Spinal cord (tissue), 10 donors: ENCODE measurements around the gene LEMD1. TPM values are rescaled to one million over a fixed set of nuclear protein-coding genes. Genes with fewer than 3 reads are reported as not detected.
"Not testable (repeated sequence)": the region's sequence is repeated elsewhere in the genome, so short reads cannot be mapped to it uniquely, and the experiment has no call there.

ENCODE experiments used
- DNase-seq, 6 donors: peaks; one replicate each; pipeline versions ENCODE4 v3.0.0 to v3.0.0-alpha.2; 2013 to 2015; ENCODE audit warnings: low spot score in 6 of 6, low read depth in 4 of 6
- H3K27ac ChIP-seq: one replicate; pipeline ENCODE4 v1.5.1; 2013; ENCODE audit warnings: low read depth, low read length, control low read depth
- H3K27me3 ChIP-seq: one replicate; pipeline ENCODE4 v1.6.1; 2013; ENCODE audit warnings: low read length; ENCODE audit not compliant: control insufficient read depth, insufficient read depth
- H3K36me3 ChIP-seq: one replicate; pipeline ENCODE4 v1.6.1; 2013; ENCODE audit warnings: low read length; ENCODE audit not compliant: control insufficient read depth, insufficient read depth
- H3K4me1 ChIP-seq: one replicate; pipeline ENCODE4 v1.6.1; 2013; ENCODE audit warnings: low read length; ENCODE audit not compliant: control insufficient read depth, insufficient read depth
- H3K4me3 ChIP-seq: one replicate; pipeline ENCODE4 v1.5.1; 2013; ENCODE audit warnings: low read depth, low read length, control low read depth
- H3K9me3 ChIP-seq: one replicate; pipeline ENCODE4 v1.6.1; 2013; ENCODE audit warnings: low read length; ENCODE audit not compliant: control insufficient read depth, insufficient read depth
- WGBS: methylation state at CpG from one replicate; pipeline ENCODE4 v1.1.5; 2013; ENCODE audit warnings: missing lambda C conversion rate; ENCODE audit not compliant: insufficient coverage; 5-methylcytosine and 5-hydroxymethylcytosine counted together
- polyA plus RNA-seq, 2 donors: library from polyadenylated mRNA; unstranded; fragments of 120-200 nt; gene quantifications; one replicate each; pipeline ENCODE4 v1.2.1, GENCODE V29; 2013; ENCODE audit not compliant: insufficient read length in 2 of 2
- total RNA-seq, 2 donors: library from RNA; depleted of rRNA in 1 of 2; stranded (reverse); fragments of 120-200 nt in 1 of 2; fragments of >200 nt in 1 of 2; gene quantifications; one replicate each; pipeline versions ENCODE4 v1.2.3 to v1.2.4, GENCODE V29; 2013 to 2014
- donor health status: healthy.

LEMD1 gene
- total and polyA plus RNA-seq, 4 donors = 0.99 to 7.2 (median 3.3) TPM

DNA sequence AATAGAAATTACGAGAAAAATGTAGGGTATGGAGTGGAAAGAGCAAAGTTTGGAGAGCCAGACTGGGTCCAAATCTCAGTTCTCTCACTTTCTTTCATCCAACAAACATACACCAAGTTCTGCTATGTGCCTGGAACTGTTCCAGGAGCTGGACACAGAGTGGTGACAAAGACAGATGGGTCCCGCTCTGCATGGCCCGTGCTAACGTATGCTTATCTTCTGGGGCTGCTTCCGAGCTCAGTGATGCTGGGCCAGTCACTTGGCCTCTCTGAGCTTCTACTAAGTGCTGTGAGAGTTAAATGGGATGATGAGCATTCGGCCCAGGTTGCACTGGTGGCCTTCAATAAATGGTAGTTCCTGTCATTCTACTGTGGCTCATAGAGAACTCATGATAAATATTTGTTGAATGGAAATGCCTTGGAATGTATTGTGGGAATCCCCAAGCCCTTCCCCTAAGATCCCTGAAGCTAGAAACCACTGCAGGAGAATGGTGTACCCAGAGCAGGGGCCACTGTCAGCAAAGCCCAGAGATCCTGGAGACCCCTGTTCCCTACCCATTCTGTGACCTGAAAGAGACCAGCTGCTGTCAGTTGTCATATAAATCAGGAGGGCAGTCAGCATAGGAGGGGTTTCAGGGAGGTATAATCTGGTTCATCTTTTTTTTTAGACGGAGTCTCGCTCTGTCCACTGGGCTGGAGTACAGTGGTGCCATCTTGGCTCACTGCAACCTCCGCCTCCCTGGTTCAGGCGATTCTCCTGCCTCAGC is 3.8 kb downstream of the LEMD1 start:
- Histone ChIP-seq H3K27ac (no peak overlapping the region), H3K36me3 (no peaks in the 10 kb centered on the region), H3K27me3 (peaks cover 2% of the 10 kb centered on the region), H3K9me3 (no peaks in the 10 kb centered on the region), H3K4me1 (no peaks in the 10 kb centered on the region), H3K4me3 (no peak overlapping the region)
- peak in 1 of 6 donors; percentile 47 for DNase-seq
- 66% methylated on average over 8 of the region's 10 CpGs for WGBS

DNA sequence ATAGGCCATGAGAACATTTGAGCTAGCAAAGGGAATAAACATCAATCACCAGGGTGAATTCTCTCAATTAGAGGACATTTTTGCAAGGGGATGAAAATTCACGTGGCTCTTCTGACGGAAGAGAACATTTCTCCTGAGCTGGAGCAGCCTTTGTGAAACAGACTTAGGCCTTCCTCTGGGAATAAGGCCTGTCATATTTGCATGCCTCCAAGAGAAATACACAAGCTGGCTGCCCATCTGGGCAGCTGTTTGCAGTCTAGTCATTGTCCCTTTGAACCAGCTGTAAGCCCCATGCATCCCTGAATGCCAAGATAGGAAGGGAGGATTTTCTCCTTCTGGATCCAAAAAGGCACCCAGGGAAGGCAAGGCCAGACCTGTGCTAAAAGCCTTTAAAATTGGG is 5.5 kb downstream of the LEMD1 start:
- Histone ChIP-seq H3K4me1 (no peaks in the 10 kb centered on the region), H3K27me3 (peaks cover 2% of the 10 kb centered on the region), H3K27ac (no peak overlapping the region)

DNA sequence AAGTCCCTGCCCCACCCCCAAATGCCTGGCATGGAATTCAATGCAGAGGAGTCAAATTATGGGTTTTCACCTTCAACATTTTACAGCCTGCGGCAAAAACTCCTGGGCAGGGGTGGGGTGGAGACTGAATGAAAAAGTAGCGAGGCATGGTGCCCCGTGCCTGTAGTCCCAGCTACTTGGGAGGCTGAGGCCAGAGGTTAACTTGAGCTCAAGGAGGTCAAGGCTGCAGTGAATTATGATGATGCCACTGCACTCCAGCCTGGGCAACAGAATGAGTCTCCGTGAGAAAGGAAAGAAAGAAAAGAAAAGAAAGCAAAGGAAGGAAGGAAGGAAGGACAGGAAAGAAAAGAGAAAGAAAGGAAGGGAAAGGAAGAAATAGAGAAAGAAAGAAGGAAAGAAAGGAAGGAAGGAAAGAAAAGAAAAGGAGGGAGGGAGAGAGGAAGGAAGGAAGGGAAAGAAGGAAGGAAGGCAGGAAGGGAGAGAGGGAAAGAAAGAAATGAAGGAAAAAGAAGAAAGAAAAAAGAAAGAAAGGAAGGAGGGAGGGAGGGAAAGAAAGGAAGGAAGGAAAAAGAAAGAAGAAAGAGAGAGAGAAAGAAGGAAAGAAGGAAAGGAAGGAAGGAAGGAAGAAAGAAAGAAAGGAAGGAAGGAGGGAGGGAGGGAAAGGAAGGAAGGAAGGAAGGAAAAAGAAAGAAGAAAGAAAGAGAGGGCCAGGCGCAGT is 11.1 kb downstream of the LEMD1 start:
- no peak overlapping the region for H3K4me3 ChIP-seq
- no peak for DNase-seq
- no peaks in the 10 kb centered on the region for H3K36me3 ChIP-seq
- WGBS = 50% methylated on average over 4 of the region's 5 CpGs
- peaks cover 2% of the 10 kb centered on the region for H3K27me3 ChIP-seq
- H3K27ac ChIP-seq = no peak overlapping the region
- H3K9me3 ChIP-seq = no peaks in the 10 kb centered on the region
- no peaks in the 10 kb centered on the region for H3K4me1 ChIP-seq

More for the DNA sequence above, 5.5 kb downstream of the LEMD1 start:
- 80% methylated on average over 2 of the region's 2 CpGs for WGBS
- peak in 1 of 6 donors; percentile 71 for DNase-seq
- no peaks in the 10 kb centered on the region for H3K9me3 ChIP-seq
- no peaks in the 10 kb centered on the region for H3K36me3 ChIP-seq
- no peak overlapping the region for H3K4me3 ChIP-seq

DNA sequence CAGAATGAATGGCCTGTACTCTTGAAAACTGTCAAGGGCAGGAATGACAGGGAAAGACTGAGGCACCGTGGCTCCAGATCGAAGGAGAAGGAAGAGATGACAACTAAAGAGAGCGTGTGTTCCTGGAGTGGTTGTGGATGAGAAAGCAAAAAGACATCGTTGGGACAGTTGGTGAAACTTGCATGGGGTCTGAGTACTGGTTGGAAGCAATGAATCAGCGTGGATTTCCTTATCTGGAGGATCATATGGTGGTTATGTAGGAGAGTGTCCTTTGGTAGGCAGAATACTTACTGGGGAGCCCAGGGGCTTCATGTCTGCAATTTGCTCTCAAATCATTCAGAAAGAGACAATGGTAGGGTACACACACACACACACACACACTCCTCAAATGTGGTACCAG is 13.9 kb downstream of the LEMD1 start:
- Histone ChIP-seq H3K36me3 (no peaks in the 10 kb centered on the region), H3K4me3 (no peak overlapping the region), H3K9me3 (no peaks in the 10 kb centered on the region), H3K27me3 (no peaks in the 10 kb centered on the region), H3K4me1 (no peaks in the 10 kb centered on the region), H3K27ac (no peak overlapping the region)
- WGBS = 78% methylated on average over 5 of the region's 5 CpGs
- DNase-seq = no peak

DNA sequence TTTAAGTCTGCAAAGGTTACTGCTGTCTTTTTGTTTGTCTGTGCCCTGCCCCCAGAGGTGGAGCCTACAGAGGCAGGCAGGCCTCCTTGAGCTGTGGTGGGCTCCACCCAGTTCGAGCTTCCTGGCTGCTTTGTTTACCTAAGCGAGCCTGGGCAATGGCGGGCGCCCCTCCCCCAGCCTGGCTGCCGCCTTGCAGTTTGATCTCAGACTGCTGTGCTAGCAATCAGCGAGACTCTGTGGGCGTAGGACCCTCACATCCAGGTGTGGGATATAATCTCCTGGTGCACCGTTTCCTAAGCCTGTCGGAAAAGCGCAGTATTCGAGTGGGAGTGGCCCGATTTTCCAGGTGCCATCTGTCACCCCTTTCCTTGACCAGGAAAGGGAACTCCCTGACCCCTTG is 15.6 kb downstream of the LEMD1 start:
- not testable (repeated sequence) for H3K4me3 ChIP-seq, H3K36me3 ChIP-seq, H3K9me3 ChIP-seq, H3K27ac ChIP-seq, H3K27me3 ChIP-seq, DNase-seq, H3K4me1 ChIP-seq
- 96% methylated on average over 7 of the region's 12 CpGs for WGBS

DNA sequence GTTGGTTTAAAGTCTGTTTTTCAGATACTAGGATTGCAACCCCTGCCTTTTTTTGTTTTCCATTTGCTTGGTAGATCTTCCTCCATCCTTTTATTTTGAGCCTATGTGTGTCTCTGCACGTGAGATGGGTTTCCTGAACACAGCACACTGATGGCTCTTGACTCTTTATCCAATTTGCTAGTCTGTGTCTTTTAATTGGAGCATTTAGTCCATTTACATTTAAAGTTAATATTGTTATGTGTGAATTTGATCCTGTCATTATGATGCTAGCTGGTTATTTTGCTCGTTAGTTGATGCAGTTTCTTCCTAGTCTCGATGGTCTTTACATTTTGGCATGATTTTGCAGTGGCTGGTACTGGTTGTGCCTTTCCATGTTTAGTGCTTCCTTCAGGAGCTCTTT is 17.4 kb downstream of the LEMD1 start:
- DNase-seq, H3K4me3 ChIP-seq, H3K9me3 ChIP-seq, H3K4me1 ChIP-seq, H3K27ac ChIP-seq, H3K36me3 ChIP-seq, H3K27me3 ChIP-seq: not testable (repeated sequence)
- WGBS = no CpG with 5 or more reads among the region's 3 CpGs

DNA sequence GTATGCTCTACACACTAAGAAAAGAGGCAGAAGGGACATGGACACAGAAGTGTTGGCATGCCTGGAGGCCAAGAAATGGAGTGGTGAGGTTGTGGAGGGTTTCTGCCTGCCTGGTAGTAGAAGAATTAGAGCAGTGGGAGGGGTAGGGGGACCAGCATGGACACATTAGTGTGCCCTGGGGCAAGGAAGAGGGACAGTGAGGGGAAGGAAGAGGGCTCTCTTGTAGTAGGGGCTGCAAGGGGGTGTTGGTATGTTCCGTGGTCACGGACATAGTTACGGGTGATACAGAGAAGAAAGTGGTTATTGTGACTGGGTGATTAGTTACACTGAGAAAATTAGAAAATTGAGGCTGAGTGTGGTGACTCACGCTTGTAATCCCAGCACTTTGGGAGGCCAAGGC is 23.3 kb downstream of the LEMD1 start:
- H3K9me3 ChIP-seq = no peaks in the 10 kb centered on the region
- 90% methylated on average over 3 of the region's 4 CpGs for WGBS
- DNase-seq = no peak
- H3K4me1 ChIP-seq = no peaks in the 10 kb centered on the region
- H3K4me3 ChIP-seq = no peak overlapping the region
- H3K36me3 ChIP-seq = no peaks in the 10 kb centered on the region
- H3K27me3 ChIP-seq = no peaks in the 10 kb centered on the region
- no peak overlapping the region for H3K27ac ChIP-seq

DNA sequence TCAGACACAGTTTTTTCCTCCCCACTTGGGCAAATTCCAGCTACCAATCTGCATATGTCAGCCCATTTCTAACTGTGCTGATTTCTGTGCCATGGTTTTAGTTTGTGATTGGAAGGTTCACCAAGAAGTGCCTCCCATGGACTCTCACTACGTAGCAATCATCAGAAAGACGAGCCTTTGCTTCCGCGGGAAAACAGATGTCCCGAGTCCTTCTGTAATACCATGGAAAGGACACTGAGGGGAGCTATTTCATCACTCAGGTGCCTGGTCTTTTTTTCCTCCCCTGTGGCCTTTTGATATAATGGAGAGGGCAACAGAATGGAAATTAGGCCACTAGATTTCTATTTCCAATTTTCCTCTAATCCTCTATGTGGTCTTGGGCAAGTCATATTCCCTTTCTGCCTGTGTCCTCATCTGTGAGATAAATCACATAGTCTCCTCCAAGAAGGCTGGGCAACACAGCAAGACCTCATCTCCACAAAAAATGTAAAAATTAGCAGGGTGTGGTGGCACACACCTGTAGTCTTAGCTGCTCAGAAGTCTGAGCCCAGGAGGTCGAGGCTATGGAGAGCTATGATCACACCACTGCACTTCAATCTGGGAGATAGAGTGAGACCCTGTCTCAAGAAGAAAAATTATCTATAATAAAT is 24.8 kb downstream of the LEMD1 start:
- peak in 2 of 6 donors; percentile 60 to 69 for DNase-seq
- H3K4me3 ChIP-seq = no peak overlapping the region
- H3K27me3 ChIP-seq = no peaks in the 10 kb centered on the region
- H3K9me3 ChIP-seq = no peaks in the 10 kb centered on the region
- H3K36me3 ChIP-seq = no peaks in the 10 kb centered on the region
- no peaks in the 10 kb centered on the region for H3K4me1 ChIP-seq
- no peak overlapping the region for H3K27ac ChIP-seq
- WGBS = no CpG with 5 or more reads among the region's 6 CpGs

DNA sequence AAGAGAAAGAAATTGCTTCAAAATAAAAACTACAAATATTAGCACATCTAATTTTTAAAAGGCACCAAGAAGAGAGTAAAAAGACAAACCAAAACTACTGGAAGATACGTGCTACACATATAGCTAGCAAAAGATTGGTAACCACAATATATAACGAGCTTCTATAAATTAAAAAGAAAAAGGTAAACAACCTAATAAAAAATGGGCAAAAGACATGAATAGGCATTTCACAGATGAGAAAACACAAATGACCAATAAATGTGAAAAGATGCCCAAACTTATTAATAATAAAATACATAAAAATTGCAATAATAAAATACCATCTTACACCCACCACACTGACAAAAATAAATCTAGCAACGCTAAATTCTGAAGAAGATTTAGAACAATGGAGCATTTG is 26.2 kb downstream of the LEMD1 start:
- DNase-seq = no peak
- Histone ChIP-seq H3K4me3 (no peak overlapping the region), H3K27me3 (no peaks in the 10 kb centered on the region), H3K9me3 (no peaks in the 10 kb centered on the region), H3K27ac (no peak overlapping the region), H3K4me1 (no peaks in the 10 kb centered on the region), H3K36me3 (no peaks in the 10 kb centered on the region)
- WGBS = no CpG with 5 or more reads among the region's 3 CpGs
